ES-I3 (cell line): ENCODE measurements around the gene ZC3H13.
"Not testable (repeated sequence)": the region's sequence is repeated elsewhere in the genome, so short reads cannot be mapped to it uniquely, and the experiment has no call there.

Experiments
- H3K36me3 ChIP-seq: 2 replicates; pipeline ENCODE4 v1.6.1; 2013; ENCODE audit warnings: mild to moderate bottlenecking, low read length, control low read depth, moderate library complexity; ENCODE audit not compliant: insufficient read depth
- H3K4me1 ChIP-seq: 2 replicates; pipeline ENCODE4 v1.6.1; 2013; ENCODE audit warnings: mild to moderate bottlenecking, control low read depth, low read length; ENCODE audit not compliant: insufficient read depth
- H3K9ac ChIP-seq: 2 replicates; pipeline ENCODE4 v1.6.1; 2013; ENCODE audit warnings: low read depth, mild to moderate bottlenecking, low read length, moderate library complexity
- H3K9me3 ChIP-seq: 2 replicates; pipeline ENCODE4 v1.6.1; 2013; ENCODE audit warnings: mild to moderate bottlenecking, low read length, moderate library complexity; ENCODE audit not compliant: control insufficient read depth, insufficient read depth

ZC3H13 gene

GRCh38 chr13:46010148-46010547 lies 42.4 kb downstream of the ZC3H13 start:
- Histone ChIP-seq H3K36me3 (no peaks in the 10 kb centered on the region; the same call in 1 of the 2 replicates), H3K4me1 (no peaks in the 10 kb centered on the region), H3K9me3 (no peaks in the 10 kb centered on the region), H3K9ac (no peak overlapping the region)

- Histone ChIP-seq H3K9ac (no peak overlapping the region), H3K4me1 (no peaks in the 10 kb centered on the region), H3K9me3 (no peaks in the 10 kb centered on the region), H3K36me3 (no peaks in the 10 kb centered on the region; the same call in 1 of the 2 replicates)
These were observed 43.9 kb downstream of the ZC3H13 start for GRCh38 chr13:46008631-46009030.

- no peak overlapping the region for H3K9ac ChIP-seq
- H3K9me3 ChIP-seq = no peaks in the 10 kb centered on the region
- H3K36me3 ChIP-seq = peaks cover 4% of the 10 kb centered on the region
- no peaks in the 10 kb centered on the region for H3K4me1 ChIP-seq
These were observed 45.7 kb downstream of the ZC3H13 start for GRCh38 chr13:46006688-46007452.

- H3K9me3 ChIP-seq = no peaks in the 10 kb centered on the region
- no peaks in the 10 kb centered on the region for H3K4me1 ChIP-seq
- peaks cover 4% of the 10 kb centered on the region for H3K36me3 ChIP-seq
- H3K9ac ChIP-seq = no peak overlapping the region
These were observed 48.1 kb downstream of the ZC3H13 start for GRCh38 chr13:46004491-46004890.

GRCh38 chr13:45996631-45997030 lies 55.9 kb downstream of the ZC3H13 start:
- no peak overlapping the region for H3K9ac ChIP-seq
- peaks cover 4% of the 10 kb centered on the region for H3K36me3 ChIP-seq
- no peaks in the 10 kb centered on the region for H3K4me1 ChIP-seq
- no peaks in the 10 kb centered on the region for H3K9me3 ChIP-seq

GRCh38 chr13:45995245-45995644 lies 57.3 kb downstream of the ZC3H13 start:
- Histone ChIP-seq H3K9me3 (no peaks in the 10 kb centered on the region), H3K4me1 (no peaks in the 10 kb centered on the region), H3K36me3 (peaks cover 4% of the 10 kb centered on the region), H3K9ac (no peak overlapping the region)

GRCh38 chr13:45994752-45995151 lies 57.8 kb downstream of the ZC3H13 start:
- H3K9ac ChIP-seq = no peak overlapping the region
- no peaks in the 10 kb centered on the region for H3K4me1 ChIP-seq
- no peaks in the 10 kb centered on the region for H3K9me3 ChIP-seq
- H3K36me3 ChIP-seq = peaks cover 4% of the 10 kb centered on the region

GRCh38 chr13:45989607-45990006 lies 62.9 kb downstream of the ZC3H13 start:
- Histone ChIP-seq H3K4me1 (no peaks in the 10 kb centered on the region), H3K9me3 (no peaks in the 10 kb centered on the region), H3K9ac (no peak overlapping the region), H3K36me3 (peaks cover 28% of the 10 kb centered on the region)

GRCh38 chr13:45981127-45981526 lies 71.4 kb downstream of the ZC3H13 start:
- H3K4me1 ChIP-seq, H3K36me3 ChIP-seq, H3K9me3 ChIP-seq, H3K9ac ChIP-seq: not testable (repeated sequence)

GRCh38 chr13:45975337-45975736 lies 77.2 kb downstream of the ZC3H13 start:
- no peaks in the 10 kb centered on the region for H3K4me1 ChIP-seq
- no peaks in the 10 kb centered on the region; the same call in 1 of the 2 replicates for H3K36me3 ChIP-seq
- H3K9ac ChIP-seq = no peak overlapping the region
- no peaks in the 10 kb centered on the region for H3K9me3 ChIP-seq

- H3K36me3 ChIP-seq = no peaks in the 10 kb centered on the region; the same call in 1 of the 2 replicates
- no peaks in the 10 kb centered on the region for H3K4me1 ChIP-seq
These were observed 78.0 kb downstream of the ZC3H13 start for GRCh38 chr13:45974500-45974899.

GRCh38 chr13:45967589-45967988 lies 85.0 kb downstream of the ZC3H13 start:
- no peaks in the 10 kb centered on the region for H3K9me3 ChIP-seq
- H3K4me1 ChIP-seq = no peaks in the 10 kb centered on the region
- H3K9ac ChIP-seq = no peak overlapping the region
- peaks cover 13% of the 10 kb centered on the region for H3K36me3 ChIP-seq

More at GRCh38 chr13:45974500-45974899, 78.0 kb downstream of the ZC3H13 start:
- no peak overlapping the region for H3K9ac ChIP-seq
- H3K9me3 ChIP-seq = no peaks in the 10 kb centered on the region

- Histone ChIP-seq H3K9me3 (no peaks in the 10 kb centered on the region), H3K4me1 (no peaks in the 10 kb centered on the region), H3K36me3 (peaks cover 13% of the 10 kb centered on the region), H3K9ac (no peak overlapping the region)
These were observed 85.8 kb downstream of the ZC3H13 start for GRCh38 chr13:45966715-45967114.

GRCh38 chr13:45961468-45961867 lies 91.1 kb downstream of the ZC3H13 start:
- Histone ChIP-seq H3K9ac (no peak overlapping the region), H3K4me1 (no peaks in the 10 kb centered on the region), H3K9me3 (no peaks in the 10 kb centered on the region), H3K36me3 (no peaks in the 10 kb centered on the region; the same call in 1 of the 2 replicates)
